GM19193 (cell line): Measurements from ENCODE around the gene JUNB.

Experiments used
- POLR2A ChIP-seq: IDR thresholded peaks from 4 replicates; pipeline ENCODE4 v1.6.1; 2011; ENCODE audit not compliant: insufficient read depth, insufficient read length; ENCODE audit errors: extremely low read depth

Gene JUNB

DNA sequence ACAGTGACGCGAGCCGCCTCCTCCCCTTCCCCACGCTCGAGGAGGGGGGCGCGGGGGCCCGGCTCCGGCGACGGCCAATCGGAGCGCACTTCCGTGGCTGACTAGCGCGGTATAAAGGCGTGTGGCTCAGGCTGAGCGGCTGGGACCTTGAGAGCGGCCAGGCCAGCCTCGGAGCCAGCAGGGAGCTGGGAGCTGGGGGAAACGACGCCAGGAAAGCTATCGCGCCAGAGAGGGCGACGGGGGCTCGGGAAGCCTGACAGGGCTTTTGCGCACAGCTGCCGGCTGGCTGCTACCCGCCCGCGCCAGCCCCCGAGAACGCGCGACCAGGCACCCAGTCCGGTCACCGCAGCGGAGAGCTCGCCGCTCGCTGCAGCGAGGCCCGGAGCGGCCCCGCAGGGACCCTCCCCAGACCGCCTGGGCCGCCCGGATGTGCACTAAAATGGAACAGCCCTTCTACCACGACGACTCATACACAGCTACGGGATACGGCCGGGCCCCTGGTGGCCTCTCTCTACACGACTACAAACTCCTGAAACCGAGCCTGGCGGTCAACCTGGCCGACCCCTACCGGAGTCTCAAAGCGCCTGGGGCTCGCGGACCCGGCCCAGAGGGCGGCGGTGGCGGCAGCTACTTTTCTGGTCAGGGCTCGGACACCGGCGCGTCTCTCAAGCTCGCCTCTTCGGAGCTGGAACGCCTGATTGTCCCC lies at the start of gene JUNB:
TSS of gene JUNB (plus strand) at position 142 of the 706 bp plus-strand sequence. CDS start at position 428, 286 bp downstream.
- peak; percentile 100 for TF ChIP-seq POLR2A

DNA sequence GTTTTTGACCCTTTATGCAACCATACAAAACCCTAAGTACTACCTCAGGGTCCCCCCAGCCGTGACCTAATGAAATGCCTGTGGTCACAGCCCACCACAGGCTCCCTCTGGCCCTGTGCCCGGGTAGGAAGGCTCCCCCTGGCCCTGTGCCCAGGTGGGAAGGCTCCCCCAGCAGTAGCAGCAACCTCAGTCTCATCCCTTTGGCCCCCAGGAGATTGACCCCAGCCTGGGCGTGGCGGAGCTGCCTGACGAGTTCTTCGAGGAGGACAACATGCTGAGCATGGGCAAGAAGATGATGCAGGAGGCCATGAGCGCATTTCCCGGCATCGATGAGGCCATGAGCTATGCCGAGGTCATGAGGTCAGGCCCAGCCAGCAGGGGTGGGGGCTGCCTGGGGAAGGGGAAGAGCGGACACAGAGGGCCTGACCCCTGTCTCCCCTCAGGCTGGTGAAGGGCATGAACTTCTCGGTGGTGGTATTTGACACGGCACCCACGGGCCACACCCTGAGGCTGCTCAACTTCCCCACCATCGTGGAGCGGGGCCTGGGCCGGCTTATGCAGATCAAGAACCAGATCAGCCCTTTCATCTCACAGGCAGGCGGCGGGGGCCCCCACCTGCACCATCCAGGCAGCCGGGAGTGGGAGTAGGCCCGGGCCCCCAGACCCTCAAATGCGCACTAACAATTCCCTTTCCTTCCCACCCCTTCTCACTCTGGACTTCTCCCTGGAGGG lies 46.0 kb upstream of the JUNB start:
- TF ChIP-seq POLR2A, result no peak

DNA sequence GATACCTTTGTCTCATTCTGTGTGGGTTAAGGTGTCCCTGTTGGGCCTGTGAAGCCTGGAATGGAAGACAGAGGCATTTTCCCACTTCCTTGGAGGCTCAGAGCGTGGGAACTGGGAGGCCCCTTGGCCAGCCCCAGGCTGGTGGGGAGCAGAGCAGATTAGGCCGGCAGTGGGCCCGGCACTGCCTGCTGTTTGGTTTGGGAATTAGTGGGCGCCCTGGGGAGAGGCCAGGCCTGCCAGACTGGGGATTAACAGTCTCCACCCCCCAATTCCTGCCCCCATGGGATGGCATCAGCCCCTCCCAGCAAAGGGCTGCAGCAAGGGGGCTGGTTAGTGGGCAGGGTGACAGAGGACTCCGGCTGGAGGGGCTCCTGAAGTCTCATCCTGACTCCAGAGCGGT lies 42.8 kb upstream of the JUNB start:
- TF ChIP-seq POLR2A, result no peak

DNA sequence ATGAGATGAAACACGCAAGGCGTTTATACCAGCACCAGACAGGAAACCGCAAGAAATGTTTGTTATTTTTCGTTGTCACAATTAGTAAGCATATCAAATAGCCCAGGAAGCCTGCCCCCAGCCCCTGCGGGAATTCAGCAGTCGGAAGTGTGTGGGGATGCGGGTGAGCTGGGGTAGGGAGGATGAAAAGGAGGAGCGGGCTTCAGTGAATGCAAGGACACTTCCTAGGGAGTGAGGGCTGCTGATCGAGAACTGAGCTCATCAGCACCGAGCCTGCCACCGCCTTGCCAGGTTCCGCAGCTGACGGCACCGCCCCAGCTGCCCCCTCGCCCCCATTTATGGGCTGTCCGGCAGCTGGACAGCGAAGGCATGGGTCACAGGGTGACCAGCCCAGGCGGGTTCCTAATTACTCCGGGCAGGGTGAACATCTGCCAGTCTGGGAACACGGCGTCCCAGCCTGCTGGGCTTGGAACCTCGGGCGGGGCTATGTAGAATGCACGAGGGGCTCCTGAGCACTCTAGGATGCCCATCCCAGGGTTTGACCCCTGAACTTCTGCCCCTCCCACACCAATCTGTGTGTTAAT lies 41.3 kb upstream of the JUNB start:
- TF ChIP-seq POLR2A, result no peak

DNA sequence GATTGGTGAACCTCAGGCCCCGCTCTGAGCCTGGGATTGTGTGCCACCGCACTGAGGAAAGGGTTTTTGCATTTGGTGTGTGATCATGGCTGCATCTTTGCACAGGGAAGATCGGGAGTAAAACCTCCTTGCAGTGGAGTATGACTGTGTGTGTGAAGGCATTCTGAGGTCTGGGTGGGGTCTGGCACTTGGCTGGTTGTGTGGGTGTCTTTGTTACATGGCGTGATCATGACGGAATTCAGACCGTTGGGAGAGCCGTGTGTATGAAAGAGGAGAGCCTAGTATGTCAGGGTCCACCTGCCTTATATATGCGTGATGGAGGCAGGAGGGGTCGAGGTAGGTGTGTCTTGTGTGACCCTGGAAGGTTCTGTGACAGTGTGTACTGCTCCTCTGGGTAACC lies 40.4 kb upstream of the JUNB start:
- TF ChIP-seq POLR2A, result no peak

DNA sequence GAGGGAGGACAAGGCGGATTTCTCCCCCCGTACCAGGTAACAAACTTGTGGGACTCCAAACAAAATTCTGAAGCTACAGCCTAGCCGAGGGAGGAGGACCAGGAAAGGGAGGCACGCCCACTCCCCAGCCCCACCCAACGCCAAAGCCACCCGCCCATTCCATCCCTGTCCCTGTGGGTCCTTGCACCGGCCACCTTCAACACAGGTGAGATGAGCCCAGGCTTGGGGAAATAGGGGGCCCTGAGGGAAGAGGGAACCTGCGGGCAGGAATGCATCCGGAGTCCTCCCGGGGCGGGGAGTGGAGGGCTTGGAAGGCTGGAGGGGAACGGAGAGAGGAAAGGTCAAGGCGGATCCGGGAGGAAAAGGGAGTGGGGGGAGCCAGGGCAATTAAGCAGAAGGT lies 39.7 kb upstream of the JUNB start, which contains the start of gene BEST2:
TSS of gene BEST2 (plus strand) at position 157 of the 400 bp plus-strand sequence. CDS start 802 bp downstream, outside the sequence.
- TF ChIP-seq POLR2A, result no peak

DNA sequence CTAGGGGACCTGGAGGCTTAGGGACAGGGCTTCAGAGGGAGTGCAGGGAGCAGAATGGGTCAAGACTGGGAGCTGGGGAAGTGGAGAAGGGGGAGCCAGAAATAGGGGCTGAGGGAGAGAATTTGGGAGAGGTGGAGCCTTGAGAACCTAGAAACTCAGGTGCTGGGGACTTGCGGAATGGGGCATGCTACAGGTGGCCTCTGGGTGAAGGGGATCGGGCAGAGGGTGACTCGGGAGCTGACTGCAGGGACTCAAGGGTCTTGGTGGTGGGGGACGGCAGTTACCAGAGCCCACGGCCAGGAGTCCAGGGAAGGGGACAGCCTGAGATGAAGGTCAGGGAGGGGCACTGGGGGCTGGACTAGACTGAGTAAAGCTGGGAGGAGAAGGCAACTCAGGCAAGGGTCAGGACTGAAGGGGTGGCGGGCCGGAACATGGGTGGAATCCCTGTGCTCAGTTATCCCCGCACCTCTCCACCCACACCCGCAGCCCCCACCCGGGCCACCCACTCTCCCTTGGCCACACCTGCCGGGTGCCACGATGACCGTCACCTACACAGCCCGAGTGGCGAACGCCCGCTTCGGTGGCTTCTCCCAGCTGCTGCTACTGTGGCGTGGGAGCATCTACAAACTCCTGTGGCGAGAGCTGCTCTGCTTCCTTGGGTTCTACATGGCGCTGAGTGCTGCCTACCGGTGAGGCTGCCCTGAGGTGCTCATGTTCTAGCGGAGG lies 39.1 kb upstream of the JUNB start:
- TF ChIP-seq POLR2A, result no peak

DNA sequence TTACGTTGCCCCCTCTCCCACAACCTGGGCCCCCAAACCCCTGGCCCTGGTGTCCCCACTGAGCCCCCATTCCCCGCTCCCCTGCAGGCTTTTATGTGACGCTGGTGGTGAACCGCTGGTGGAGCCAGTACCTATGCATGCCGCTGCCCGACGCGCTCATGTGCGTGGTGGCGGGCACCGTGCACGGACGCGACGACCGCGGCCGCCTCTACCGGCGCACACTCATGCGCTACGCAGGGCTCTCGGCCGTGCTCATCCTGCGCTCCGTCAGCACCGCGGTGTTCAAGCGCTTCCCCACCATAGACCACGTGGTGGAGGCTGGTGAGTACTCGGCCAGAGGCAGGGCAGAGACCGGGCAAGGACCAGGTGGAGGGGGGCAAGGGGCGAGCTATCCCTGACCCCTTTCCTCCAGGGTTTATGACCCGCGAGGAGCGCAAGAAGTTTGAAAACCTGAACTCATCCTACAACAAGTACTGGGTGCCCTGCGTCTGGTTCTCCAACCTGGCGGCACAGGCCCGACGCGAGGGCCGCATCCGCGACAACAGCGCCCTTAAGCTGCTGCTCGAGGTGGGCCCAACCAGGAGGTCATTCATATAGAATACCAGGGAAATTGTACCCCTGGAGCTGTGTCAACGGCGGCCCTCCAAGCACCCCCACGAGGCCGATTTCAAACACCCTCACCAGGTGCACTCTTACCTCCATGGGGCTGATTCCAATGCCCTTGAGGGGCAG lies 36.7 kb upstream of the JUNB start:
- no peak for TF ChIP-seq POLR2A

DNA sequence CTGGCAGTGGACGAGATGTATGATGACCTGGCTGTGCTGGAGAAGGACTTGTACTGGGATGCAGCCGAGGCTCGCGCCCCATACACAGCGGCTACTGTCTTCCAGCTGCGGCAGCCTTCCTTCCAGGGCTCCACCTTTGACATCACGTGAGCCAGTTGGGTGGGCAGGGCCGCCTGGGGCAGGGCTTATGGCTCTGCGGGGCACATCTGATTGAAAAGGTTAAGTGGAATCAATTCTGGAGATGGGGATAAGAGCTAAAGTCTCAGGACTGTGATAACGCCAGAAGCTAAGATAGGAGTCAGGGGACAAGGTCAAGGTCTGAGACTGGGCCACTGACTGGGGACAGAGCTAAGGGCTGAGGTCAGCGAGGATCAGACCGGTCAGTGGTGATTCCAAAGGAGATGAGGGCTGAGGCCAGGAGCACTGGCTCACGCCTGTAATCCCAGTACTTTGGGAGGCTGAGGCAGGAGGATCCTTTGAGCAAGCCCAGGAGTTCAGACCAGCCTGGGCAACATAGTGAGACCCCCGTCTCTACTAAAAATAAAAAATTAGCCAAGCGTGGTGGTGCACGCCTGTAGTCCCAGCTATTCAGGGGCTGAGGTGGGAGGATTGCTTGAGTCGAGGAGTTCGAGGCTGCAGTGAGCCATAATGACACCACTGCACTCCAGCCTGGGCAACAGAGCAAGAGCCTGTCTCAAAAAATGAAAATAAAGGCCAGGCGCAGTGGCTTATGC lies 35.0 kb upstream of the JUNB start:
- TF ChIP-seq POLR2A, result no peak

DNA sequence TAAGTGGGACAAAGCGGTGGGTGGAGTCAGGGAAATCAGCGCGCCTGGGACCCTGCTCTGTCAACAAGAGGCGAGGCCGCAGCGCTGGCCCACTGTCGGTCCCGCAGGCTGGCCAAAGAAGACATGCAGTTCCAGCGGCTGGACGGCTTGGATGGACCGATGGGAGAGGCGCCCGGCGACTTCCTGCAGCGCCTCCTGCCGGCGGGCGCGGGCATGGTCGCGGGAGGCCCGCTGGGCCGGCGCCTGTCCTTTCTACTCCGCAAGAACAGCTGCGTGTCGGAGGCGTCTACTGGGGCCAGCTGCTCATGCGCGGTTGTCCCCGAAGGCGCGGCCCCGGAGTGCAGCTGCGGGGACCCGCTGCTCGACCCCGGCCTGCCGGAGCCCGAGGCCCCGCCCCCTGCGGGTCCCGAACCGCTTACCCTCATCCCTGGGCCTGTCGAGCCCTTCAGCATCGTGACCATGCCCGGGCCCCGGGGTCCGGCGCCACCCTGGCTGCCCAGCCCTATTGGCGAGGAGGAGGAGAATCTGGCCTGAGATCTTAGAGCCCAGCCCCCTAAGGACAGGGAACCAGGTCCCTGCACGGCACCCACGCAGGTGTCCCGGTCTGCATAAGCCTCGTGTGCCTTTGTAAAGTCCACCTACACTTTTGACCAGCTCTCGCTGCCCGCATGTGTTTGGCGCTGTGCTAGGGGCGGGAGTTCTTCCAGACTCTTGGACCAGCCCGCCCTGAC lies 33.6 kb upstream of the JUNB start:
- no peak for TF ChIP-seq POLR2A

DNA sequence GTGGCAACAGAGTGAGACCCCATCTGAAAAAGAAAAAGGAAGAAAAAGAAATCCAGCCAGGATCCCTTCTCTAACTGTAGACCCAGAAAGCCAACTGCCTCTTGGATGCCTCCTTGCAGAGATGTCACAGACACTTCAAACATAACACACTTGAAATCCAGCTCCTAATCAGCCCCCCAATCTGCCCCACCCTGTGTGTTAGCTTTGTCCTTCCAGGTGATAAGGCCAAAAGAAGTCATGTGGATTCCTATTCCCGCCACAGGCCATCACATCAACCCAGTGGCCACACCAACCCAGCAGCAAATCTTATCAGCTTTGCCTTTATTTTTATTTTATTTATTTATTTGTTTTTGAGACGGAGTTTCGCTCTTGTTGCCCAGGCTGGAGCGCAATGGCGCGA lies 31.6 kb upstream of the JUNB start:
- no peak for TF ChIP-seq POLR2A

DNA sequence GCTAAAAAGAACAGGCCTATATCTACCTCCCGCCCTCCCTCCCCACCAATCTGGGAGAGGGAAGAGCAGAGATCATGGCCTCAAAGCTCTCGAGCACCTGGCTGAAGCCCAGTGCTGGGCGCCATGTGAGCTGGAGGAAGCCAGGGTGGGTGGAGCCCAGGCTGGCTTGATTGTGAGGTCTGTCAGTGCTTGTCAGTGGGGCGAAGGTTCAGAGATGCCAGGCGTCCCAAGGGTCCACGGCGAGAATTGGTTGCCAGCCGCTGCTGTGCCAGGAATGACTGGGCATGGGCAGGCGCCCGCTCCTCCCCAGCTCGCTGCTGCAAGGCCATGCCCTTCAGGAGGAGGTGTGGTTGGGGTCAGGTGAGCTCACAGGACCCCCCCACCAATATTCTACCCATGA lies 28.2 kb upstream of the JUNB start:
- no peak for TF ChIP-seq POLR2A

DNA sequence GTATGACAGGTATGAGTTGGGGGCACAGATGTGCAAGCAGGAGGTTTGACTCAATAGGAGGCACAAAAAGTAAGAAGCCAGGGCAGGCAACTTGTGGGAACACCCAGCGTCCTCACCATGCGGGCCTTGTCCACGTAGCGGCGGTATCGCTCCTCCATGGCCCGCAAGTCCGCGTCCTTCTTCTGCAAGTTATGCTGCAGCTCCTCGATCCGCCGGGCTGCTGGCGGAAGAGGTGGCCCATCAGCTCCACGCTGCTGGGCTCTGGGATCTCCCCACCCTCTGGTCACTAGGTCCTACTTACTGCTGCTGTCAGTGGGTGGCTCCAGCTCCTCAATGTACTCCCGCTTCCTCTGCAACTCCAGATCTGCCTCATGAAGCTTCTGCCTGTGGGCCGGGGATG lies 26.6 kb upstream of the JUNB start:
- no peak for TF ChIP-seq POLR2A

DNA sequence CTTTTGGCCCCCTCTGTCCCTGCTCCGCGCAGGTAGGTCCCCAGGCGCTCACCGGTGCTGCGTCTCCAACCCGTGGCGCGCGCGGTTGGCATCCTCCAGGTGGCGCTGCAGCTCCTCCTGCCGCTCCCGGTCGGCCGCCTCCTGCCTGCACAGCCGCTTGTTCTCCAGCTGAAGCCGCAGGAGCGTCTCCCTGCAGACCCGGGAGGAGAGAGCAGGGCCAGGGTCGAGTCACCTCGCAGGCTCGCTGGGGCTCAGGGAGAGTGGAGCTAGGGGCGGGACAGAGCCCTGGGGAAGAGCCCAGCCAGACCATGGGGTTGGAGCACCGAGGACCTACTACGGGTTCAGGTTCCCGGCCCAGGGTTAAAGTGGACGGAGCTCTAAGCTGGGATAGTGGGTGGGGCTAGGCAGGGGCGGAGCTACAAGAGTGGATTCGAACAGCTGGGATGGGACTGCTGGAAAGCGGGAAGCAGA lies 25.2 kb upstream of the JUNB start:
- no peak for TF ChIP-seq POLR2A

DNA sequence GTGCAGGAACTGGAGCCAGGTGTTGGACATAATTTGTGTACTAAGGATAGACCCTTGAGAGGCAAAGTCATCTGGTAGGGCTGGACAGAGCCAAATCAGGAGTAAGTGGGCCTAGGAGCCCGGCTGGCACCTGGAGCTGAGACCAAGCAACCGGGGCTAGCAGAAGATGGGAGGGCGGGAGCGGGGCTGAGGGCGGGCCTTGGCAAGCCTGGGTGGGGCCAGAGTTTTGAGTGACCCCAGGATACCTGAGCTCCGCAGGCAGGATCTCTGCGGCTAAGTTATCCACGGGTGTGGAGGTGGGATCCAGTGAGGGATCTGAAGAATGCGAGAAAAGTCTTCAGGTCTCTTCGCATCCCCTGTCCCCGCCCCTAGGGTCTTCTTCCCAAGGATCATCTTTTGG lies 24.1 kb upstream of the JUNB start:
- no peak for TF ChIP-seq POLR2A
